Activated CD8-positive, alpha-beta memory T cell treated with anti-CD3 and anti-CD28 coated beads, Interleukin-2, amount 10 ng/mL, durations not matched to agents 7 days and 5 days (primary cell): ENCODE data around the gene QPCTL. TPM values are rescaled to one million over a fixed set of nuclear protein-coding genes. Genes with fewer than 3 reads are reported as not detected.
"Not testable (repeated sequence)": the region's sequence is repeated elsewhere in the genome, so short reads cannot be mapped to it uniquely, and the experiment has no call there.

ENCODE experiments used
- ATAC-seq: fragments of 150-1000 bp; cut with Tn5 transposase; one replicate; pipeline ENCODE4 v1.10.0; 2021; ENCODE audit warnings: moderate library complexity
- CTCF ChIA-PET: fragments of 350-600 bp; sonication (Branson Sonifier 250); formaldehyde crosslinking; loops from one replicate; lab custom pipeline; 2021; ENCODE audit warnings: antibody characterized with exemption; lab: Charles Lee
- DNase-seq: peaks from one replicate; pipeline ENCODE4 v3.0.0-alpha.2; 2020
- H3K27ac Mint-ChIP-seq: one replicate; pipeline ENCODE4 v1.8.0; 2021; ENCODE audit warnings: mild to moderate bottlenecking, mixed read lengths
- H3K27me3 Mint-ChIP-seq: one replicate; pipeline ENCODE4 v1.8.0; 2021; ENCODE audit warnings: mixed read lengths
- H3K36me3 Mint-ChIP-seq: one replicate; pipeline ENCODE4 v1.8.0; 2021; ENCODE audit warnings: mild to moderate bottlenecking, mixed read lengths
- H3K4me1 Mint-ChIP-seq: one replicate; pipeline ENCODE4 v1.8.0; 2021; ENCODE audit warnings: mixed read lengths
- H3K4me3 Mint-ChIP-seq: one replicate; pipeline ENCODE4 v1.8.0; 2021; ENCODE audit warnings: mild to moderate bottlenecking, moderate library complexity, mixed read lengths
- H3K9me3 Mint-ChIP-seq: one replicate; pipeline ENCODE4 v1.8.0; 2022; ENCODE audit warnings: low read depth, mixed read lengths
- total RNA-seq, 2 experiments: library from RNA; stranded (reverse); gene quantifications; one replicate each; pipeline ENCODE4 v1.2.3, GENCODE V29; 2021

Gene QPCTL
- total RNA-seq, 2 experiments from 2014 or later, result 9.6 to 12.7 TPM

- CTCF ChIA-PET, result interaction anchor here (0.7 to 6.1 kb wide), 9 partner anchors 10 to 243 kb away, joined by 3 to 78 read pairs (median 4); partner anchors contain the start of genes GIPR, QPCTL and SNRPD2
- H3K4me3 Mint-ChIP-seq, result peak overlapping the region; percentile 1
- ATAC-seq (no peak), DNase-seq (no peak)
- H3K36me3 Mint-ChIP-seq, result peaks cover 22% of the 10 kb centered on the region
- no peaks in the 10 kb centered on the region for H3K9me3 Mint-ChIP-seq
- no peak overlapping the region for H3K27ac Mint-ChIP-seq
- H3K27me3 Mint-ChIP-seq, result peaks cover 4% of the 10 kb centered on the region
- peaks cover 18% of the 10 kb centered on the region for H3K4me1 Mint-ChIP-seq
These were observed 10.3 kb upstream of the QPCTL start for GRCh38 chr19:45682117-45682516.

- no peaks in the 10 kb centered on the region for H3K9me3 Mint-ChIP-seq
- DNase-seq (no peak), ATAC-seq (no peak)
- H3K4me1 Mint-ChIP-seq, result peaks cover 11% of the 10 kb centered on the region
- CTCF ChIA-PET, result interaction anchor here (0.9 to 1.2 kb wide), 2 partner anchors 9 to 10 kb away, joined by 4 read pairs; partner anchors contain the start of genes QPCTL and SNRPD2
- H3K36me3 Mint-ChIP-seq, result peaks cover 28% of the 10 kb centered on the region
- H3K27ac Mint-ChIP-seq, result no peak overlapping the region
- H3K4me3 Mint-ChIP-seq, result no peak overlapping the region
- no peaks in the 10 kb centered on the region for H3K27me3 Mint-ChIP-seq
These were observed 9.6 kb upstream of the QPCTL start for GRCh38 chr19:45682908-45683307.

- ATAC-seq, H3K27me3 Mint-ChIP-seq, H3K4me3 Mint-ChIP-seq, H3K9me3 Mint-ChIP-seq, DNase-seq: not testable (repeated sequence)
- Mint-ChIP-seq H3K4me1 (peaks cover 16% of the 10 kb centered on the region), H3K36me3 (peaks cover 38% of the 10 kb centered on the region), H3K27ac (peak overlapping the region; percentile 52)
- CTCF ChIA-PET, result interaction anchor here (0.7 to 1.6 kb wide), 3 partner anchors 9 to 288 kb away, joined by 3 to 8 read pairs (median 4); partner anchors contain the start of gene QPCTL
These were observed 7.4 kb upstream of the QPCTL start for GRCh38 chr19:45685045-45685444.

- Mint-ChIP-seq H3K27me3 (no peaks in the 10 kb centered on the region), H3K9me3 (no peaks in the 10 kb centered on the region), H3K4me3 (no peak overlapping the region), H3K27ac (no peak overlapping the region), H3K4me1 (peaks cover 18% of the 10 kb centered on the region), H3K36me3 (peaks cover 40% of the 10 kb centered on the region)
- ATAC-seq (no peak), DNase-seq (no peak)
- CTCF ChIA-PET, result interaction anchor here (1.7 kb wide), 1 partner anchor 112 kb away, joined by 4 read pairs; no protein-coding TSS in a partner anchor
These were observed 4.9 kb upstream of the QPCTL start for GRCh38 chr19:45687599-45687998.

GRCh38 chr19:45691516-45692186, 815 bp upstream of the QPCTL start, which contains the start of gene SNRPD2:
SNRPD2 (minus strand) TSS chr19:45691953; CDS start chr19:45691888, 65 bp downstream.
- ATAC-seq (peak; percentile 56), DNase-seq (peak; percentile 96)
- Mint-ChIP-seq H3K36me3 (peaks cover 34% of the 10 kb centered on the region), H3K27me3 (no peaks in the 10 kb centered on the region), H3K4me3 (peak within 1 kb of the TSS; percentile 98), H3K27ac (peak within 1 kb of the TSS; percentile 97), H3K9me3 (no peaks in the 10 kb centered on the region), H3K4me1 (peaks cover 23% of the 10 kb centered on the region)
- CTCF ChIA-PET, result interaction anchor here (0.9 to 5.3 kb wide), 29 partner anchors 9 to 287 kb away, joined by 3 to 78 read pairs (median 6); partner anchors contain the start of genes EML2, FBXO46, FOSB and MYPOP

- Mint-ChIP-seq H3K4me3 (peak overlapping the region; percentile 98), H3K27ac (peak overlapping the region; percentile 97), H3K4me1 (peaks cover 23% of the 10 kb centered on the region), H3K36me3 (peaks cover 28% of the 10 kb centered on the region), H3K9me3 (no peaks in the 10 kb centered on the region), H3K27me3 (no peaks in the 10 kb centered on the region)
- ATAC-seq (no peak), DNase-seq (peak; percentile 87)
- CTCF ChIA-PET, result interaction anchor here (0.6 to 5.3 kb wide), 38 partner anchors 8 to 968 kb away, joined by 3 to 78 read pairs (median 5); partner anchors contain the start of genes EML2, FBXO46, FOSB and MYPOP
These were observed 781 bp downstream of the QPCTL start for GRCh38 chr19:45693106-45693788.

GRCh38 chr19:45701676-45702075, 9.2 kb downstream of the QPCTL start:
- Mint-ChIP-seq H3K36me3 (peaks cover 17% of the 10 kb centered on the region), H3K27ac (no peak overlapping the region), H3K27me3 (no peaks in the 10 kb centered on the region), H3K9me3 (no peaks in the 10 kb centered on the region), H3K4me1 (peaks cover 2% of the 10 kb centered on the region), H3K4me3 (no peak overlapping the region)
- DNase-seq (no peak), ATAC-seq (no peak)
- CTCF ChIA-PET, result interaction anchor here (0.7 to 4.0 kb wide), 2 partner anchors 9 to 68 kb away, joined by 3 to 21 read pairs; partner anchors contain the start of genes QPCTL, SIX5 and SNRPD2

- Mint-ChIP-seq H3K27me3 (no peaks in the 10 kb centered on the region), H3K4me3 (no peak overlapping the region), H3K27ac (no peak overlapping the region), H3K9me3 (no peaks in the 10 kb centered on the region), H3K36me3 (peaks cover 18% of the 10 kb centered on the region), H3K4me1 (peaks cover 4% of the 10 kb centered on the region)
- ATAC-seq (no peak), DNase-seq (no peak)
- CTCF ChIA-PET, result interaction anchor here (4.0 to 6.0 kb wide), 2 partner anchors 12 kb away, joined by 21 to 33 read pairs; partner anchors contain the start of genes QPCTL and SNRPD2
These were observed 12.6 kb downstream of the QPCTL start for GRCh38 chr19:45705115-45705514.

- H3K4me1 Mint-ChIP-seq, result peaks cover 4% of the 10 kb centered on the region
- ATAC-seq, result no peak
- no peaks in the 10 kb centered on the region for H3K27me3 Mint-ChIP-seq
- no peak overlapping the region for H3K27ac Mint-ChIP-seq
- H3K36me3 Mint-ChIP-seq, result peaks cover 18% of the 10 kb centered on the region
- no peaks in the 10 kb centered on the region for H3K9me3 Mint-ChIP-seq
- DNase-seq, result no peak
- no peak overlapping the region for H3K4me3 Mint-ChIP-seq
- CTCF ChIA-PET, result interaction anchor here (6.0 kb wide), 1 partner anchor 13 kb away, joined by 33 read pairs; the partner anchor contains the start of genes QPCTL and SNRPD2
These were observed 13.4 kb downstream of the QPCTL start for GRCh38 chr19:45705710-45706415.

- H3K4me3 Mint-ChIP-seq, result no peak overlapping the region
- no peaks in the 10 kb centered on the region for H3K27me3 Mint-ChIP-seq
- H3K36me3 Mint-ChIP-seq, result peaks cover 11% of the 10 kb centered on the region
- DNase-seq (no peak), ATAC-seq (no peak)
- CTCF ChIA-PET, result interaction anchor here (6.0 kb wide), 1 partner anchor 18 kb away, joined by 33 read pairs; the partner anchor contains the start of genes QPCTL and SNRPD2
- H3K4me1 Mint-ChIP-seq, result peaks cover 10% of the 10 kb centered on the region
- H3K27ac Mint-ChIP-seq, result peak overlapping the region; percentile 8
- no peaks in the 10 kb centered on the region for H3K9me3 Mint-ChIP-seq
These were observed 18.1 kb downstream of the QPCTL start for GRCh38 chr19:45710356-45711130.

GRCh38 chr19:45711851-45712698, 19.6 kb downstream of the QPCTL start:
- Mint-ChIP-seq H3K4me3 (no peak overlapping the region), H3K9me3 (no peaks in the 10 kb centered on the region), H3K27ac (no peak overlapping the region), H3K4me1 (peaks cover 21% of the 10 kb centered on the region), H3K36me3 (peaks cover 11% of the 10 kb centered on the region), H3K27me3 (no peaks in the 10 kb centered on the region)
- CTCF ChIA-PET, result no interaction called here
- DNase-seq, result no peak
- no peak for ATAC-seq
